ENCODE results near the gene ISYNA1.

GRCh38 chr19:18428787-18429674 lies 8.9 kb downstream of the ISYNA1 start:
- no peak for TF ChIP-seq POLR2A (IDR thresholded peaks at IDR 0.05; ENCODE audit: low read length)
- no peak for TF ChIP-seq GATA1 (IDR thresholded peaks at IDR 0.05; ENCODE audit: low read depth, low read length)

All from erythroblast (primary cell).